ENCODE results near the gene TRMT61B.

The TRMT61B gene

GRCh38 chr2:28870146-28870891 lies at the start of gene TRMT61B:
TSS of gene TRMT61B (minus strand) at chr2:28870309. CDS start at chr2:28870277, 32 bp downstream.
- DNase-seq (ENCODE audit: low spot score), result peak; percentile 96

DNA sequence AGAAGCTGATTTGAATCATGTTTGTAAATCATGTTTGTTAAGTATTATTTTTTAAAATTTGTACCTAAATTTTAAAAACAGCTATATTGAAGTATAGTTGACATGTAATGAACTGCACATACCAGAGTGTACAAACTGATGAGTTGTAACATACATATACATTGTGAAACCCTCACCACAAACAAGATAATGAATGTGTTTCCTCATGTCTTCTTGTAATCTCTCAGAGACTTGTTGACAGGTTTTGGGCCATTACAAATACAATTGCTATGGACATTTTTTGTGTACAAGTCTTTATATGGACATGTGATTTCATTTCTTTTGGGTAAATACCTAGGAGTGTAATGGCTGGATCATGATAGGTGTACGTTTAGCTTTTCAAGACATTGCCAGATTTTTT lies 45.8 kb upstream of the TRMT61B start:
- no peak for DNase-seq (ENCODE audit: low spot score)

GRCh38 chr2:28909655-28910353 lies 39.7 kb upstream of the TRMT61B start:
- no peak for DNase-seq (ENCODE audit: low spot score)

DNA sequence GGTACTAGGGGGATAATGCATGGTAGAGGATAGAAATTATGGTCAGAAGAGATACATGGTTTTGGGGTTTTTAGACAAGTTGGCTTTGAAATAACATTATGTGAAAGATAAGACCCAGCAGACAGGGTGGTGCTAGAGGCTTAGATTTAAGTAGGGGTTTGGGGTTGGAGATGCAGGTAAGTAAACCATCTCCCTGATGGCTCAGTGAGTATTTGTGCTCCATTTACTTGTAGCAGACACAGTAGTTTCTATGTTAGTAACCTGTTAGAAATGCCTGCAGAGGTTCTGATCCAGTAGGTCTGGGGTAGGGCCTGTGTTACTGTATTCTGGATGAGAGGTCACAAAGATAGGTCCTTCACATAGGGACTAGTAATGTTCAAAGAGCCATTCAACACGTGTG lies 38.1 kb upstream of the TRMT61B start:
- DNase-seq (ENCODE audit: low spot score), result no peak

GRCh38 chr2:28906821-28907220 lies 36.7 kb upstream of the TRMT61B start:
- DNase-seq (ENCODE audit: low spot score), result no peak

DNA sequence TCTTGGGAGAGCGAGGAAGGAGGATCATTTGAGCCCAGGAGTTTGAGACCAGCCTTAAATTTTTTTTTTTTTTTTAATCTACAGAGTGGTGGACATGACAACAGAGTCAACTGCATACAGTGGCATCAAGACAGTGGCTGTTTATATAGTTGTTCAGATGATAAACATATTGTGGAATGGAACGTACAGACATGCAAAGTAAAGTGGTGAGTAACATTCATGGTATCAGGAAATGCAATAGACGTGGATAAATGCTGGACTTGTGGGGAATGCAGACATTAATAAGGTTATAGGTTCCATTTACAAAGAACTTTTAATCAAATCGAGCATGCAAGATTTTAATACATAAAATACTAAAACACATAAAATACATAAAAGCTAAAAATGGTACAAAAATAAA lies 36.3 kb upstream of the TRMT61B start:
- no peak for DNase-seq (ENCODE audit: low spot score)

DNA sequence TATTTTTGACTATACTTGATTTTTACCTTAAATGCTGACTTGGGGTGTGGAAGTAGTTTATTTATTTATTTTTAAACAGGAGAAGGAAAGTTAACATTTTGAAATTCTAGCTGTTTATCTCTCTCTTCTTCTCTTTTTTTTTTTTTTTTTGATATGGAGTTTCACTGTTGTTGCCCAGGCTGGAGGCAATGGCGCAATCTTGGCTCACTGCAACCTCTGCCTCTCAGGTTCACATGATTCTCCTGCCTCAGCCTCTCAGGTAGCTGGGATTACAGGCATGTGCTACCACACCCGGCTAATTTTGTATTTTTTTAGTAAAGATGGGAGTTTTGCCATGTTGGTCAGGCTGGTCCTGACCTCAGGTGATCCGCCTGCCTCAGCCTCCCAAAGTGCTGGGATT lies 35.4 kb upstream of the TRMT61B start:
- DNase-seq (ENCODE audit: low spot score), result no peak

DNA sequence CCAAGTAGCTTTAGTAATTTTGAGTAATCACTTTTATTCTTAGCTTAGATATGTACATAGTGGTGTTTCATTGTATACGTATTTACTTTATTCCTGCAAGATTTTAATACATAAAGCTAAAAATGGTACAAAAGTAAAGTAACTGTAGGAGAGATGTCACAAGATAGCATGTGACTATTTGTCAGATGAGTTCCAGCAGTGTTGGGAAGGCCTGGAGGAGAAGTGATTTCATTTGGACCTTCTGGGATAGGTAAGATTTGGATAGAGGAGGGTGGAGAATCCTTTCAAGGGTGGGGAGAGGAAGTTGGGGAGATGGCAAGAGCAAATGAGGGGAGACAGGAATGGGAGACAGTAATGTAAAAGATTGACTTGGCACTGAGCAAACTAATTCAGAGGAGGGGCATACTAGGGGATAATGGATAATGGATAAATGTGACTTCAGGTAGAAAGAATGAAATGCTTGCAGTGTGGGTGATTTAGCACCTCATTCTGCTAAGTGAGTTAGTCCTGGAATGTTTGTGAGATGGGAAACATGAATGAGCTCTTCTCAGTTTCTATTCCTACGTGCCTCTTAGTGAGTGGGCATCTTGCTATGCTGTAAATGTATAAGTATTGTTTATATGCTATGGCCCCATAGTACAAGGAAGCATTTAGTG lies 34.8 kb upstream of the TRMT61B start:
- DNase-seq (ENCODE audit: low spot score), result no peak

GRCh38 chr2:28904295-28904694 lies 34.2 kb upstream of the TRMT61B start:
- peak; percentile 9 for DNase-seq (ENCODE audit: low spot score)

DNA sequence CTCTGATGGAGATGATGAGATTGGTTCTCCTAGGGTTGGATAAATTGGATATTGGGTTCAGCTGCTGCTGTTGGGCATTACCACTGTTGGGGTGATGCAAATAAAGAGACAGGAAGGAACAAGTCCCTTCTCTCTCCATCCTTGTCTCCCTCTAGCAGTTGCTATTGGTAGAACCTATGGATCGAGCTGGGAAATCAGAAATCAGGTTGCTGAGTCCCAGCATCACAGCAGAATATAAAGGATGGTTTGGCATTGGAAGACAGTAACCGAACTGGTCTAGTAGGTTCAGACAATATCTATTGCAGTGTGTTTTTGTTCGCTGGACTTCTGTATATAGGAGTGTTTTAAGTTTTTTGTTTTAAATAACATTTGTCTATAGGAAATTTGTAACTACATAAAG lies 32.5 kb upstream of the TRMT61B start:
- DNase-seq (ENCODE audit: low spot score), result no peak

DNA sequence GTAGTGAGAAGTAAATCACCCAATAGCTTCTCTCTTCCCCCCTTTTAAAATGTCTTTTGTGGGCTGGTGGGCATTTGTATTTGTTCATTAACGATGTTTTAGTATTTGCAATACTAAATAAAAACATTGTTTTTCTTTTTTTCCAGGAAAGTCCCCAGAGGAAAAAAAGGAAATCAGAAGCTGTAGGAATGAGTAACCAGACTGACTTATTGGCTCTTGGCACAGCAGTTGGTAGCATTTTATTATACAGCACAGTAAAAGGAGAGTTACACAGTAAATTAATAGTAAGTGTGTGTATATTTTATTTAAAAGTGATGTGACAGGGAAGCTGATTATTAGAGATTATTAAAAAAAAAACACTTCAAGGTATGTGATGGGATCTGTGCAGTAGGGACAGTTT lies 31.7 kb upstream of the TRMT61B start:
- DNase-seq (ENCODE audit: low spot score), result no peak

DNA sequence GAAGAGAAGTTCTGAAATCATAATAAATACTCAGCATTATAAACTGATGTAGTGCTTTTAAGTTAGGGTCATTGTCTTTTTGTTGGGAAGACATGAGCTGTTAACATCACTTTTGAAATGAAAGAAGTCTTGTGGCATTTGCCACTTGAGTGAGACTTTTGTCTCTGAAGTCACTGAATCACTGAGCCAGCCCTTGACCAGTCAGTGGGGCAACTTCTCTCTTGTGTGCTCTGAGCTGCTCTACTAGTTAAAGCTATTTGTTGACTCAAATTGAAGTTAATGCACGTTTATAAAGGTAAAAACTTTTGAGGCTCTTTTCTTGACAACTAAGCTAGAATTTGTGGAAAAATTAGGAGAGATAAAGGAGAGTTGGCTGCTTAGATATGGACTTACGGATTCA lies 31.1 kb upstream of the TRMT61B start:
- DNase-seq (ENCODE audit: low spot score), result no peak

GRCh38 chr2:28898048-28898447 lies 27.9 kb upstream of the TRMT61B start:
- DNase-seq (ENCODE audit: low spot score), result no peak

- no peak for DNase-seq (ENCODE audit: low spot score)
Measured at GRCh38 chr2:28896906-28897305, 26.8 kb upstream of the TRMT61B start.

DNA sequence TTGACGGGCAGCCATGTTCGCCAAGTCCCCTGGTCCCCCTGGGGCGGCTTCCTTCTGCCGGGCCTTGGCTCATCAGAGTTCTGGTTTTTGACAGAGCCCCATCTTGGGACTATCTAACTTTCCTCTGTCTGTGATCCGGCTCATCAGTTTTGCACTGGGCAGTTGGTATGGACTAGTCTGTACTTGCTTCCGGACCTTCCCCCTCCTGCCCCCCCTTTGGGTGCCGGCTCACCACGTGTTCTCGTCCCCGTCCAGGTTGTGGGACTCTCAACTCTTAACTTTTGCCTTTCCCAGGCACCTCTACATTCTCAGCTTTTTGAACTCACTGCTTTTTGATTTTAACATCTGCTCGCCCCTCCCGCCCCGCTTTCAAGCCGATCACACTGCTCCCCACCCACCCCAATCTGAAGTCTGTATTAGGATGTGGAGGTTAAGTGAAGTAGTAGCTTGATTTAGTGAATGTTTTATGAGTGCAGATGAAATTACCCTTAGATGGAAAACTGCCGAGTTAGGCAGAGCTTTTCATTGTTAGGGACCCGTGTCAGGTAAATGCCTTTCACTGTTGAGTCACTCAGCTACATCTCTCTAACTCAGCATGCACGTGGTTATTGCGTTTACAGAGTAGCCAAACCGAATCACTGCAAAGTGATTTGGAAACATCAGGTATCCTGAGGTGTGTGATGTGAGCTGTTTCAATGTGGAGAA lies 25.2 kb upstream of the TRMT61B start:
- peak; percentile 8 for DNase-seq (ENCODE audit: low spot score)

GRCh38 chr2:28894470-28895188 lies 24.5 kb upstream of the TRMT61B start, which contains the start of gene WDR43:
TSS of gene WDR43 (plus strand) at chr2:28894667. CDS start at chr2:28894699, 32 bp downstream.
- peak; percentile 98 for DNase-seq (ENCODE audit: low spot score)

DNA sequence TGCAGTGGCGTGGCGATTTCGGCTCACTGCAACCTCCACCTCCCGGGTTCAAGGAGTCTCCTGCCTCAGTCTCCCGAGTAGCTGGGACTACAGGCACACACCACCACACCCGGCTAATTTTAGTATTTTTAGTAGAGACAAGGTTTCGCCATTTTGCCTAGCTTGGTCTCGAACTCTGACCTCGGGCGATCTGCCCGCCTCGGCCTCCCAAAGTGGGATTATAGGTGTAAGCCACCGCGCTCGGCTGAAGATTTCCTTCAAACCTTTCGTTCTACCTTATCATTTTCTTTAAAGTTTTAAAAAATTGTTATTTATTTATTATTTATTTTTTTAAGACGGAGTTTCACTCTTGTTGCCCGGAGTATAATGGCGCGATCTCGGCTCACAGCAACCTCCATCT lies 23.4 kb upstream of the TRMT61B start:
- no peak for DNase-seq (ENCODE audit: low spot score)

- no peak for DNase-seq (ENCODE audit: low spot score)
Measured at GRCh38 chr2:28880193-28880592, 10.1 kb upstream of the TRMT61B start.

DNA sequence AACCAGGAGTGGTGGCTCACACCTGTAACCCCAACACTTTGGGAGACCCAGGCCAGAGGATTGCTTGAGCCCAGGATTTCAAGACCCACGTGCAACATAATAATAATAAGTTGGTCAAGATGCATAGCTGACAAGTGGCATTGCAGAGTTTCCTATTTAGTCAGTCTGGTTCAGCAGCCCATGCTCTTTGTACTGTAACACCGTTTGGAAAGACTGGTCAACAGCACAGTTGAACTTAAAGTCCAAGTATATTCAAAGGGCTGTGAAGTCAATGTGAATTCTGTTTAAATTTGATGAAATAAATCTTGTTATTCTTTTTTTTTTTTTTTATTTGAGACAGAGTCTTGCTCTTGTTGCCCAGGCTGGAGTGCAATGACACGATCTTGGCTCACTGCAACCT lies 1.5 kb upstream of the TRMT61B start:
- DNase-seq (ENCODE audit: low spot score), result no peak

DNA sequence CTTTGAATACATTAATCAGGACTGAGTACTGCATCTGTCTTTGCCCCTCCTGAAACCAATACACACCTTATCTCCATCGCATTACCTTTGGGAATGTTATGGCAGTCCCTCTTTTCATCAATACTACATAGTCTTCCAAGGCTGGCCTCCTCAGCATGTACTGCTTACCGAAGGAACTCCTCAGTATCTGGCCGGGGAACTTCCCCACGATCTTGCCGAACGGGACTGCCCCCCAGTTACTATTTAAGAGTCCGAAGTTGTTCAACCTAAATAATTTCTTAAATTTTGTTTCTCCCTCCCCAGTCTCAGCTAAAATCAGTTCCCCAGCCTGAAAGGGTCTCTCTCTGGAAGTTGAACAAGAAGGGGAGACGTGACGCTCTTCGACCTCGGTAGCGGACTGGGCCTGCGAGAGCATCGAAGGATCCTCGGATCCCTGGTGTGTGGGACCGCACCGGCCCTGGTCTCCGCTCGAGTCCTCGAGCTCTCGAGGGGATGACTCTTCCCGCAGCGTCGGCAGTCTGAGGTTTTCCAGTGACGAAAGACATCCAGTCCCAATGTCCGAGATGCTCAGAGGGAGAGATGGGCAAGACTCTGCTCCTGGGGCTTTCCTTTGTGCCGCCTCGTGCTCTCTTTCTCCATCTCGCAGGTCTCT lies 489 bp downstream of the TRMT61B start:
- peak; percentile 26 for DNase-seq (ENCODE audit: low spot score)

GRCh38 chr2:28868611-28869010 lies 1.5 kb downstream of the TRMT61B start:
- no peak for DNase-seq (ENCODE audit: low spot score)

Data from Ammon's horn (tissue), 1 donor.